Mesenteric fat pad (tissue), 1 donor: ENCODE data around the gene HES4. TPM values are rescaled to one million over a fixed set of nuclear protein-coding genes. Genes with fewer than 3 reads are reported as not detected.
"Not testable (repeated sequence)": the region's sequence is repeated elsewhere in the genome, so short reads cannot be mapped to it uniquely, and the experiment has no call there.

Source experiments
- DNase-seq: peaks from one replicate; pipeline ENCODE4 v3.0.0-alpha.2; 2020; ENCODE audit warnings: low spot score
- total RNA-seq: library from RNA; stranded (reverse); fragmentation: NEBNext Ultra II Directional; extraction: Animal tissue kit (Norgen Biotek cat#: 25700); gene quantifications from one replicate; pipeline ENCODE4 v1.2.1, GENCODE V29; 2021
- donor health status: DM: yes; HTN: yes; CAD: no.

Gene HES4
- total RNA-seq, 1 donor from 2014 or later = 25.5 TPM

GRCh38 chr1:1019122-1019999 is 19.5 kb upstream of the HES4 start:
- DNase-seq = peak; percentile 95

- DNase-seq = not testable (repeated sequence)
These were observed 18.4 kb upstream of the HES4 start for GRCh38 chr1:1018321-1018685.

GRCh38 chr1:1017397-1018320 is 17.8 kb upstream of the HES4 start:
- DNase-seq = not testable (repeated sequence)

- no peak for DNase-seq
These were observed 15.1 kb upstream of the HES4 start for GRCh38 chr1:1014799-1015681.

- DNase-seq = no peak
These were observed 14.2 kb upstream of the HES4 start for GRCh38 chr1:1013922-1014648.

GRCh38 chr1:1013105-1013921 is 13.4 kb upstream of the HES4 start, which contains the start of gene ISG15:
Gene ISG15 (plus strand): TSS chr1:1013497. CDS start chr1:1013574, 77 bp downstream.
- peak; percentile 97 for DNase-seq

- not testable (repeated sequence) for DNase-seq
These were observed 12.8 kb upstream of the HES4 start for GRCh38 chr1:1012736-1013104.

- no peak for DNase-seq
These were observed 11.6 kb upstream of the HES4 start for GRCh38 chr1:1011396-1011949.

GRCh38 chr1:1010131-1010530 is 10.2 kb upstream of the HES4 start:
- DNase-seq = not testable (repeated sequence)

GRCh38 chr1:1006305-1007159 is 6.6 kb upstream of the HES4 start:
- DNase-seq = no peak

GRCh38 chr1:1005774-1006304 is 5.9 kb upstream of the HES4 start:
- DNase-seq = no peak

- no peak for DNase-seq
These were observed 5.1 kb upstream of the HES4 start for GRCh38 chr1:1004780-1005697.

- no peak for DNase-seq
These were observed 4.5 kb upstream of the HES4 start for GRCh38 chr1:1004420-1004779.

- no peak for DNase-seq
These were observed 3.9 kb upstream of the HES4 start for GRCh38 chr1:1003618-1004419.

GRCh38 chr1:1001057-1001783 is 1.3 kb upstream of the HES4 start:
- no peak for DNase-seq
